Measurements from ENCODE around the gene COG5. TPM values are rescaled to one million over a fixed set of nuclear protein-coding genes. Genes with fewer than 3 reads are reported as not detected.

Gene COG5
- total RNA-seq, 2 experiments from 2014 or later: 34.1 to 35.5 TPM

- Mint-ChIP-seq H3K9me3 (ENCODE audit: low read depth) (no peaks in the 10 kb centered on the region), H3K36me3 (ENCODE audit: low read depth) (peaks cover 23% of the 10 kb centered on the region), H3K27me3 (no peaks in the 10 kb centered on the region), H3K27ac (no peak overlapping the region), H3K4me3 (no peak overlapping the region), H3K4me1 (no peaks in the 10 kb centered on the region)
- DNase-seq: peak; percentile 61
- peak; percentile 78 for ATAC-seq
- POLR2A ChIA-PET: no interaction called here
- intact Hi-C loops (cut with DNase I, micrococcal nuclease): loop anchor here in 1 of 2 experiments (1.0 to 5.0 kb wide), 3 partner anchors 299 to 675 kb away; no protein-coding TSS in a partner anchor
- CTCF ChIA-PET: interaction anchor here (0.6 to 1.4 kb wide), 4 partner anchors 10 to 541 kb away, joined by 3 to 4 read pairs (median 3); no protein-coding TSS in a partner anchor
Measured at GRCh38 chr7:107201795-107202450, 361.8 kb downstream of the COG5 start.

DNA sequence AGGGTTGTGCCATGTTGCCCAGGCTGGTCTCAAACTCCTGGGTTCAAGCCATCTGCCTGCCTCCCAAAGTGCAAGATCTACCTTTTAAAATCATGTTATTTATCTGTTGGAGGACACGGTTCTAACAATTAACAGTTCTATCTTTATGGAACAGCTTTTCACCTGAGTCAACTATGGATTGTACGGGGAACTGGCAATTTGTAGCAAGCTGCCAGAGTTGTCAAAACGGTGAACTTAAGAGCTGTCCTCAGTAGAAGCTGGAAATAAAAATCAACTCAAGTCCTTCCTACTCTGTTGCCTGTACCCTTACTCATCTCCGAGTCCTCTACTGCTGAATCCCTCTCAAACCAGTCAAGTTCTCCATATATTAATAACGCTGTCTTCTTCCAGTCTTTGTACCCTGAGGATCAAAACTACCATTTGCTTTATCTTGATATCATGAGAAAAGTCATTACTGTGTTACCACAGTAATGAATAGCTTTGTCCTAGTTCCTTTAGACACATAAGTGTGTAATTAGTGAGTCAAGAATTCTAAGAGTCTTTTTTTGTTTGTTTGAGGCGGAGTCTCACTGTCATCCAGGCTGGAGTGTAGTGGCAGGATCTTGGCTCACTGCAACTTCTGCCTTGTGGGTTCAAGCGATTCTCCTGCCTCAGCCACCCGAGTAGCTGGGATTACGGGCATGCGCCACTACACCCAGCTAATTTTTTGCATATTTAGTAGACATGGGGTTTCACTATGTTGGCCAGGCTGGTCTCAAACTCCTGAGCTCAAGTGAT is 366.7 kb downstream of the COG5 start:
- Mint-ChIP-seq H3K4me3 (no peak overlapping the region), H3K4me1 (peaks cover 4% of the 10 kb centered on the region), H3K27me3 (no peaks in the 10 kb centered on the region), H3K27ac (peak overlapping the region; percentile 20), H3K9me3 (ENCODE audit: low read depth) (no peaks in the 10 kb centered on the region), H3K36me3 (ENCODE audit: low read depth) (peaks cover 31% of the 10 kb centered on the region)
- intact Hi-C loops (cut with DNase I, micrococcal nuclease): no loop called here
- DNase-seq (no peak), ATAC-seq (no peak)
- ChIA-PET CTCF (interaction anchor here (0.9 kb wide), 1 partner anchor 10 kb away, joined by 4 read pairs; no protein-coding TSS in a partner anchor), POLR2A (no interaction called here)

- peaks cover 4% of the 10 kb centered on the region for H3K4me1 Mint-ChIP-seq
- intact Hi-C loops (cut with DNase I, micrococcal nuclease): no loop called here
- ChIA-PET CTCF (interaction anchor here (0.6 to 2.4 kb wide), 7 partner anchors 9 to 681 kb away, joined by 3 to 8 read pairs (median 3); no protein-coding TSS in a partner anchor), POLR2A (interaction anchor here (0.8 kb wide), 1 partner anchor 549 kb away, joined by 3 read pairs; no protein-coding TSS in a partner anchor)
- no peaks in the 10 kb centered on the region for H3K27me3 Mint-ChIP-seq
- peak overlapping the region; percentile 58 for H3K27ac Mint-ChIP-seq
- ATAC-seq (no peak), DNase-seq (no peak)
- H3K9me3 Mint-ChIP-seq (ENCODE audit: low read depth): no peaks in the 10 kb centered on the region
- no peak overlapping the region for H3K4me3 Mint-ChIP-seq
- peaks cover 31% of the 10 kb centered on the region for H3K36me3 Mint-ChIP-seq (ENCODE audit: low read depth)
Measured at GRCh38 chr7:107194052-107194451, 369.7 kb downstream of the COG5 start.

DNA sequence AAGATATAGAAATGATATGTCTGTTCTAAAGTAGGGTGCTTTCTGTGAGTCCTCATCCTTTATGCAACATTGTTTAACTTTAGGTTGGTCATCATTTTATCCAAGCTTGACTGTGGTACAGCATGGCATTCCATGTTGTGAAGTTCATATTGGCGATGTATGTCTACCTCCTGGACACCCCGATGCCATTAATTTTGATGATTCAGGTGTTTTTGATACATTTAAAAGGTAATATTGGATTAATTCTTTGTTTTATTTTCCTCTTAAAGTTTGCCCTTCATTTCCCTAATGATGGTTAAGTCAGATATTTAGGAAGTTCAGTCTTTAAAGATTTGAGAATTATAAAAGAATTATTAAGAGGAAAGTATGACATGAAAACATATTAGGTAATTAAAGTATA is 373.6 kb downstream of the COG5 start:
- Mint-ChIP-seq H3K27me3 (no peaks in the 10 kb centered on the region), H3K9me3 (ENCODE audit: low read depth) (no peaks in the 10 kb centered on the region), H3K36me3 (ENCODE audit: low read depth) (peaks cover 40% of the 10 kb centered on the region), H3K27ac (no peak overlapping the region), H3K4me3 (no peak overlapping the region), H3K4me1 (peaks cover 7% of the 10 kb centered on the region)
- intact Hi-C loops (cut with DNase I, micrococcal nuclease): no loop called here
- ATAC-seq (no peak), DNase-seq (no peak)
- CTCF ChIA-PET: interaction anchor here (0.6 to 1.2 kb wide), 2 partner anchors 11 to 40 kb away, joined by 3 read pairs; no protein-coding TSS in a partner anchor
- POLR2A ChIA-PET: interaction anchor here (1.4 kb wide), 1 partner anchor 21 kb away, joined by 3 read pairs; the partner anchor contains the start of gene HBP1

DNA sequence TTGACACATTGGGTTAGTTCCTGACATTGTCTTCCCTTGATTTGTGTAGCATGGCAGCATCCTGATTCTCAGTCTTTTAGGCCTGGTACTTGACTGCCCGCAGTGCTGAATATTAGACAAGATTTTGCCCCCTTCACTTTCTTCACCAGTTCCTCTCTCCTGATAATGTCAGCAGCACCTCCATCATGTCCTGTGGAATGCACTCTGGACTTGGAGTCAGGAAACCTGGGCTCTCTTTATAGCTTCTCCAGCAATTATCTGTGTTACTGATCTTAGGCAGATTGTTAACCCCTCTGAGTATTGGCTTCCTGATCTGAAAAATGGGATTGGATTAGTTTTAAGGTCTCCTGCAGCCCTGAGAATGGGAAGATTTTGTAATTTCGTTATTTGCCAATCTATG is 375.9 kb downstream of the COG5 start:
- H3K27ac Mint-ChIP-seq: peak overlapping the region; percentile 48

DNA sequence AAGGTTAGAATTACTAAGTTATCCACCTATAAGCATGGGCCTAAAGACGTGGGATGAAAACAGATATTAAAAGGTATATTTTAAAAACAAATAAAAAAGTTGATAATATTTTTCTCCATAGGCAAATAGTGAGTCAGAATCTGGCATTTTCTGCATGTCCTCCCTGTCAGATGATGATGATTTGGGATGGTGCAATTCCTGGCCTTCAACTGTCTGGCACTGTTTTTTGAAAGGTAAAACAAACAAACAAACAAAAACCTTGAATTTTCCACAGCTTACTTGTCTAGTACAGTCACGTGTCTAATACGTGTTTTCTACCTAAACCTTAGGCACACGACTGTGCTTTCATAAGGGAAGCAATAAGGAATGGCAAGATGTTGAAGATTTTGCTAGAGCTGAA is 377.5 kb downstream of the COG5 start:
- H3K4me3 Mint-ChIP-seq: no peak overlapping the region
- peaks cover 7% of the 10 kb centered on the region for H3K4me1 Mint-ChIP-seq
- ATAC-seq: no peak
- ChIA-PET CTCF (interaction anchor here (0.6 kb wide), 1 partner anchor 347 kb away, joined by 3 read pairs; no protein-coding TSS in a partner anchor), POLR2A (no interaction called here)
- H3K9me3 Mint-ChIP-seq (ENCODE audit: low read depth): no peaks in the 10 kb centered on the region
- intact Hi-C loops (cut with DNase I, micrococcal nuclease): no loop called here
- no peaks in the 10 kb centered on the region for H3K27me3 Mint-ChIP-seq
- DNase-seq: no peak
- peaks cover 47% of the 10 kb centered on the region for H3K36me3 Mint-ChIP-seq (ENCODE audit: low read depth)
- no peak overlapping the region for H3K27ac Mint-ChIP-seq

More for the DNA sequence above, 375.9 kb downstream of the COG5 start:
- Mint-ChIP-seq H3K9me3 (ENCODE audit: low read depth) (no peaks in the 10 kb centered on the region), H3K4me1 (peaks cover 4% of the 10 kb centered on the region), H3K27me3 (no peaks in the 10 kb centered on the region), H3K4me3 (no peak overlapping the region), H3K36me3 (ENCODE audit: low read depth) (peaks cover 44% of the 10 kb centered on the region)
- DNase-seq (no peak), ATAC-seq (no peak)
- intact Hi-C loops (cut with DNase I, micrococcal nuclease): no loop called here
- ChIA-PET CTCF (interaction anchor here (0.5 kb wide), 1 partner anchor 11 kb away, joined by 3 read pairs; no protein-coding TSS in a partner anchor), POLR2A (no interaction called here)

DNA sequence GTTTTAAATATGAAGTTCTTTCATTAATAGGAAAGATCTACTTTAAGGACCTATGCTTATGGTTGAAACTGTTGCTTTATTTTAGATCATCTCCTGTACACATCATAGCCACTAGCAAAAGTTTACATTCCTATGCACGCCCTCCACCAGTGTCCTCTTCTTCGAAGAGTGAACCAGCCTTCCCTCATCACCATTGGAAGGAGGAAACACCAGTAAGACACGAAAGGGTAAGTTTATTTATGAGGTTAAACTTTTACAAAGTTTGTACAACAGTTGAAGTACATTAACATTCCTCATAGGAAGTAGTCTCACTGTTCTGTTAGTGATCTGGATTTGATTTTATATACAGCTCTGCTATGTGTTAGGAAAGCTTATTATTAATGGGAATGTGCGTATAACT is 378.0 kb downstream of the COG5 start:
- POLR2A ChIA-PET: no interaction called here
- DNase-seq: no peak
- Mint-ChIP-seq H3K4me1 (peaks cover 12% of the 10 kb centered on the region), H3K27me3 (no peaks in the 10 kb centered on the region), H3K4me3 (no peak overlapping the region), H3K9me3 (ENCODE audit: low read depth) (no peaks in the 10 kb centered on the region), H3K36me3 (ENCODE audit: low read depth) (peaks cover 51% of the 10 kb centered on the region), H3K27ac (no peak overlapping the region)
- intact Hi-C loops (cut with DNase I, micrococcal nuclease): no loop called here
- ATAC-seq: no peak
- CTCF ChIA-PET: interaction anchor here (0.6 kb wide), 1 partner anchor 346 kb away, joined by 3 read pairs; no protein-coding TSS in a partner anchor

DNA sequence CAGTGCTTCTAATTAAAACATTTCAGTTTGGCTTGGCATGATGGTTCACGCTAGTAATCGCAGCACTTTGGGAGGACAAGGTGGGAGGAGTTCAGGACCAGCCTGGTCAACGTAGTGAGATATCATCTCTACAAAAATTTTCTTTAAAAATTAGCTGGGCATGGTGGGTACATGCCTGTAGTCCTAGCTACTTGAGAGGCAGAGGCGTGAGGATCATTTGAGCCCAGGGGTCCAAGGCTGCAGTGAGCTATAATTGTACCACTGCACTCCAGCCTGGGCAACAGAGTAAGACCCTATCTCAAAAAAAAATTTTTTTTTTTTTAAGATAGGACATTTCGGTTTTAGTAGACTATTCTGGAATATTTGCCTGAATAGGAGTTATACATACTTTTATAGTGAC is 382.5 kb downstream of the COG5 start:
- Mint-ChIP-seq H3K36me3 (ENCODE audit: low read depth) (peaks cover 36% of the 10 kb centered on the region), H3K4me1 (peaks cover 41% of the 10 kb centered on the region), H3K4me3 (no peak overlapping the region), H3K9me3 (ENCODE audit: low read depth) (no peaks in the 10 kb centered on the region), H3K27ac (peak overlapping the region; percentile 88), H3K27me3 (no peaks in the 10 kb centered on the region)
- DNase-seq (no peak), ATAC-seq (no peak)
- ChIA-PET CTCF (interaction anchor here (0.5 to 2.0 kb wide), 4 partner anchors 11 to 314 kb away, joined by 3 to 8 read pairs (median 5); no protein-coding TSS in a partner anchor), POLR2A (interaction anchor here (3.0 kb wide), 1 partner anchor 12 kb away, joined by 20 read pairs; the partner anchor contains the start of gene HBP1)
- intact Hi-C loops (cut with DNase I, micrococcal nuclease): loop anchor here in 1 of 2 experiments (2.0 kb wide), 1 partner anchor 14 kb away; no protein-coding TSS in a partner anchor

DNA sequence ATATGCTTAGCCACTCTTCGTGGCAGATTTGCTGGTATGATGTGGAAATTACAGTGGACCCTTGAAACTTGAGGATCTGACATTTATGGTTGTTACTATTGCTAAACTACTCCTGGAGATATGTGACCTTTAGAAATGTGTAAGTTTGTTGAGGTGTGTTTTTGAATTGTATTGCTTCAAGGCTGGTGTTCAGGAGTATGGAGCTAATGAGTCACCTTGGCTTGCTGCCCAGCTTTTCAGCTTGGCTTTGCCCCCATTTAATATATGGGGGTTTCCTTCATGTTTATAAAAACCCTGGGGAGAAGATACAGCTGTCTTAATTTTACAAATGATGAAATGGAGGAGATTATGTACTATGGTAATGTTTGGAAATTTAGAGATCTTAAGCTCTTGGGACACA is 383.3 kb downstream of the COG5 start:
- POLR2A ChIA-PET: interaction anchor here (3.0 kb wide), 1 partner anchor 11 kb away, joined by 20 read pairs; the partner anchor contains the start of gene HBP1
- intact Hi-C loops (cut with DNase I, micrococcal nuclease): loop anchor here (1.0 to 2.0 kb wide), 2 partner anchors 8 to 14 kb away; no protein-coding TSS in a partner anchor
- Mint-ChIP-seq H3K9me3 (ENCODE audit: low read depth) (no peaks in the 10 kb centered on the region), H3K27ac (peak overlapping the region; percentile 88), H3K36me3 (ENCODE audit: low read depth) (peaks cover 33% of the 10 kb centered on the region), H3K27me3 (no peaks in the 10 kb centered on the region), H3K4me3 (peak overlapping the region; percentile 12), H3K4me1 (peaks cover 48% of the 10 kb centered on the region)
- CTCF ChIA-PET: interaction anchor here (0.8 to 2.0 kb wide), 7 partner anchors 9 to 31 kb away, joined by 3 to 8 read pairs (median 4); no protein-coding TSS in a partner anchor
- DNase-seq: peak; percentile 87
- ATAC-seq: peak; percentile 77

DNA sequence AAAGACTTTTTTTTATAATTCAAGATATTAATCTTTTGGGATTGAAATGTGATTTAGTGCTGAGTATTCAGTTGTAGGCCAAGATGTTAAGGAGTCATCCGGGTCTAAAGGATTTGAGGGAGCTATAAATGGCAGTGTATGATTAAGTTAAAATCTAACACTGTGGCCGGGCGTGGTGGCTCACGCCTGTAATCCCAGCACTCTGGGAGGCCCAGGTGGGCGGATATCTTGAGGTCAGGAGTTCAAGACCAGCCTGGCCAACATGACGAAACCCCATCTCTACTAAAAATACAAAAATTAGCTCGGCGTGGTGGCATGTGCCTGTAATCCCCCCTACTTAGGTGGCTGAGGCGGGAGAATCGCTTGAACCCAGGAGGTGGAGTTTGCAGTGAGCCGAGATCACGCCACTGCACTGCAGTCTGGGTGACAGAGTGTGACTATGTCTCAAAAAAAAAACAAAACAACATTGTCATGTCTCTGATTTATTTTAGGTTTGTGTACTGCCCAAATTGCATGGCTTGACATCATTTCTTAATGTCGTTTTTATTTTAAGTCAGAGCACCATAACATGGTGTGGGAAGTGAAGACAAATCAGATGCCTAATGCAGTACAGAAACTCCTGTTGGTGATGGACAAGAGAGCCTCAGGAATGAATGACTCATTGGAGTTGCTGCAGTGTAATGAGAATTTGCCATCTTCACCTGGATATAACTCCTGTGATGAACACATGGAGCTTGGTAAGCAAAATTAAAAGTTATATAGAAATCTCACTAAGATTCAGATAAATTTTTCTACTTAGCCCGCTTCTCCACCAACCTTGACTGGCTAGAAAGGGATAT is 384.2 kb downstream of the COG5 start:
- no peak overlapping the region for H3K4me3 Mint-ChIP-seq
- no peaks in the 10 kb centered on the region for H3K27me3 Mint-ChIP-seq
- CTCF ChIA-PET: interaction anchor here (0.6 to 2.0 kb wide), 9 partner anchors 8 to 803 kb away, joined by 3 to 8 read pairs (median 3); no protein-coding TSS in a partner anchor
- H3K4me1 Mint-ChIP-seq: peaks cover 55% of the 10 kb centered on the region
- H3K36me3 Mint-ChIP-seq (ENCODE audit: low read depth): peaks cover 28% of the 10 kb centered on the region
- peak overlapping the region; percentile 88 for H3K27ac Mint-ChIP-seq
- ATAC-seq: peak; percentile 61
- no peaks in the 10 kb centered on the region for H3K9me3 Mint-ChIP-seq (ENCODE audit: low read depth)
- POLR2A ChIA-PET: interaction anchor here (3.0 kb wide), 1 partner anchor 10 kb away, joined by 20 read pairs; the partner anchor contains the start of gene HBP1
- DNase-seq: peak; percentile 19
- intact Hi-C loops (cut with DNase I, micrococcal nuclease): loop anchor here (1.0 to 10.0 kb wide), 3 partner anchors 7 to 1655 kb away; partner anchors contain the start of gene PUS7 (in 1 of the 2)
